Endothelial cell (in vitro differentiated cells): ENCODE data around the gene LSR. TPM values are rescaled to one million over a fixed set of nuclear protein-coding genes. Genes with fewer than 3 reads are reported as not detected.

Experiments
- DNase-seq: peaks from one replicate; pipeline ENCODE4 v3.0.0; 2021; ENCODE audit warnings: low spot score
- H3K27ac Mint-ChIP-seq: one replicate; pipeline ENCODE4 v1.8.0; 2021; ENCODE audit warnings: mixed read lengths, inconsistent platforms; ENCODE audit not compliant: unreplicated experiment
- H3K27me3 Mint-ChIP-seq: one replicate; pipeline ENCODE4 v1.8.0; 2021; ENCODE audit warnings: mild to moderate bottlenecking, moderate library complexity, mixed read lengths, inconsistent platforms; ENCODE audit not compliant: unreplicated experiment
- H3K36me3 Mint-ChIP-seq: one replicate; pipeline ENCODE4 v1.8.0; 2021; ENCODE audit warnings: mild to moderate bottlenecking, low read depth, mixed read lengths, inconsistent platforms; ENCODE audit not compliant: unreplicated experiment
- H3K4me1 Mint-ChIP-seq: one replicate; pipeline ENCODE4 v1.8.0; 2021; ENCODE audit warnings: mild to moderate bottlenecking, mixed read lengths, inconsistent platforms; ENCODE audit not compliant: unreplicated experiment
- H3K4me3 Mint-ChIP-seq: one replicate; pipeline ENCODE4 v1.8.0; 2021; ENCODE audit warnings: mild to moderate bottlenecking, mixed read lengths, inconsistent platforms; ENCODE audit not compliant: unreplicated experiment
- H3K9me3 Mint-ChIP-seq: one replicate; pipeline ENCODE4 v1.8.0; 2021; ENCODE audit warnings: mixed read lengths, inconsistent platforms; ENCODE audit not compliant: unreplicated experiment
- total RNA-seq: library from RNA; stranded (reverse); fragmentation: NEBNext Ultra II Directional; extraction: Animal tissue kit (Norgen Biotek cat#: 25700); gene quantifications from one replicate; pipeline ENCODE4 v1.2.1, GENCODE V29; 2021; ENCODE audit not compliant: unreplicated experiment
- TF ChIP-seq, protein P1 (sequence below): fragments of 200-600 bp; sonication (generic); IDR thresholded peaks from one replicate; pipeline ENCODE4 v1.5.0; 2021; ENCODE audit warnings: antibody characterized with exemption; ENCODE audit not compliant: unreplicated experiment

The LSR gene
- total RNA-seq, 1 donor from 2014 or later = 35.9 TPM

DNA sequence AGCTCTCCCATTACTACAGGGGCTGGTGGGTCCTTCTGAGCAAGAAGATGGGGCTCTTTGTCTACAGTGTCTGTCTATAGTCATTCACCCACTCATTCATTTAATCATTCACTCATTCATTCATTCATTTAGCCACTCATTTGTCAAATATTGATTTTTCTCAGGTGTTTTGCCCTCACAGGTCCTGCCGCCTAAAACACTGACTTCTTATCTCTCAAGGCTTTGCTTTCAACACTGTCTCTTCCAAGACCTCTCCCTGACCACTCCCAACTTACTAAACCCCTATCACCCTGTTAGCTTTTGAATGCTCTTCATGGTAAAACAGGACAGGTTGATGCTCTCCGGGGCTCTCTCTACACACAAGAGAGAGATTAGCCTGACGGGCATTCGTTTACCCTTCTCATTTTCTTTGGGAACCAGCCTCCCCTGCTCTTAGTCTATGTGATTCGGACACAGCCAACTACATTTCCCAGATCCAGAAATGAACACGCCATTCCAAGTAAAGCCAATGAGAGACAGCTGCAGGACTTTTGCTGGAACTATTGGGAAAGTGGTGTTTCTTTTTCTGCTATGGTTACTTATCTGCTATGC is 43.0 kb upstream of the LSR start:
- no peak for DNase-seq
- Mint-ChIP-seq H3K27ac (no peak overlapping the region), H3K36me3 (peaks cover 3% of the 10 kb centered on the region), H3K4me1 (peaks cover 9% of the 10 kb centered on the region), H3K27me3 (peaks cover 5% of the 10 kb centered on the region), H3K9me3 (no peaks in the 10 kb centered on the region), H3K4me3 (no peak overlapping the region)
- TF ChIP-seq, protein P1, sequence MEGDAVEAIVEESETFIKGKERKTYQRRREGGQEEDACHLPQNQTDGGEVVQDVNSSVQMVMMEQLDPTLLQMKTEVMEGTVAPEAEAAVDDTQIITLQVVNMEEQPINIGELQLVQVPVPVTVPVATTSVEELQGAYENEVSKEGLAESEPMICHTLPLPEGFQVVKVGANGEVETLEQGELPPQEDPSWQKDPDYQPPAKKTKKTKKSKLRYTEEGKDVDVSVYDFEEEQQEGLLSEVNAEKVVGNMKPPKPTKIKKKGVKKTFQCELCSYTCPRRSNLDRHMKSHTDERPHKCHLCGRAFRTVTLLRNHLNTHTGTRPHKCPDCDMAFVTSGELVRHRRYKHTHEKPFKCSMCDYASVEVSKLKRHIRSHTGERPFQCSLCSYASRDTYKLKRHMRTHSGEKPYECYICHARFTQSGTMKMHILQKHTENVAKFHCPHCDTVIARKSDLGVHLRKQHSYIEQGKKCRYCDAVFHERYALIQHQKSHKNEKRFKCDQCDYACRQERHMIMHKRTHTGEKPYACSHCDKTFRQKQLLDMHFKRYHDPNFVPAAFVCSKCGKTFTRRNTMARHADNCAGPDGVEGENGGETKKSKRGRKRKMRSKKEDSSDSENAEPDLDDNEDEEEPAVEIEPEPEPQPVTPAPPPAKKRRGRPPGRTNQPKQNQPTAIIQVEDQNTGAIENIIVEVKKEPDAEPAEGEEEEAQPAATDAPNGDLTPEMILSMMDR = no peak

DNA sequence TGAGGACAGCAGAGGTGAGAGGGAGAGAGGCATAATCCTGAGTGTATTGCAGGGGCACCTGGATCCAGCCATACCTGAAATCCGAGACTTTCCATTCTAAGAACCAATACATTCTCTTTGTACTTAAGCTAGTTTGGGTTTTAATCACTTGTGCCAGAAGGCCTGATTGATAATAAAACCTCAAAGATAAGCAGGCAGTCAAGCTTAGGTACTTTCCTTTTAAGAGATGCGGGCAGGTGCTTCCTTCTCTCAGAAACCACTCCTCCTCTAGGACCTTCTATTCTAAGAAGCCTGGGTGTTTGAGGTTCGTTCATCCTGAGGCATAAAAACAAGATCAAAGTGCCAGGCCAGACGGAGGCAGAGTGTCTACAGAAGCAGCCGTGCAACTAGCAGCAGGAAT is 42.4 kb upstream of the LSR start:
- no peak overlapping the region for H3K27ac Mint-ChIP-seq
- no peaks in the 10 kb centered on the region for H3K9me3 Mint-ChIP-seq
- no peak overlapping the region for H3K4me3 Mint-ChIP-seq

GRCh38 chr19:35206855-35207254 is 41.9 kb upstream of the LSR start:
- Mint-ChIP-seq H3K27me3 (peaks cover 6% of the 10 kb centered on the region), H3K4me3 (no peak overlapping the region), H3K27ac (no peak overlapping the region), H3K4me1 (peaks cover 9% of the 10 kb centered on the region), H3K36me3 (peaks cover 3% of the 10 kb centered on the region), H3K9me3 (no peaks in the 10 kb centered on the region)
- DNase-seq = no peak
- TF ChIP-seq, protein P1 = no peak

More for the DNA sequence above, 42.4 kb upstream of the LSR start:
- no peak for DNase-seq
- H3K36me3 Mint-ChIP-seq = peaks cover 3% of the 10 kb centered on the region
- peaks cover 9% of the 10 kb centered on the region for H3K4me1 Mint-ChIP-seq
- peaks cover 5% of the 10 kb centered on the region for H3K27me3 Mint-ChIP-seq
- TF ChIP-seq, protein P1 = no peak

DNA sequence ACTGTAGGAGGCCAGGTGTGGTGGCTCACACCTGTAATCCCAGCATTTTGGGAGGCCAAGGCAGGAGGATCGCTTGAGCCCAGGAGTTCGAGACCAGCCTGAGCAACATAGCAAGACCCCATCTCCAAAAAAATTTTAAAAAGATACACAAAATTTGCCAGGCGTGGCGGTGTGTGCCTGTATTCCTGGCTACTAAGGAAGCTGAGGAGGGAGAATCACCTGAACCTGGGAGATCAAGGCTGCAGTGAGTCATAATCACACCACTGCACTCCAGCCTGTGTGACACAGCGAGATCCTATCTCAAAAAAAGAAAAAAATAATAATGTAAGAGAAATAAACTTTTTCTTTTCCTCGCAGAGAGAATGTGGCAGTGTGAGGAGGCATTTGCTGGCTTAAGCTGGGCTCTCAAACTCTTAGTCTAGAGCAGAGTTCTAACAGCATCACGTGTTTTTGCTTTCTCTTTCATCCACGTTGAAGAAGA is 41.4 kb upstream of the LSR start:
- H3K27me3 Mint-ChIP-seq = peaks cover 6% of the 10 kb centered on the region

DNA sequence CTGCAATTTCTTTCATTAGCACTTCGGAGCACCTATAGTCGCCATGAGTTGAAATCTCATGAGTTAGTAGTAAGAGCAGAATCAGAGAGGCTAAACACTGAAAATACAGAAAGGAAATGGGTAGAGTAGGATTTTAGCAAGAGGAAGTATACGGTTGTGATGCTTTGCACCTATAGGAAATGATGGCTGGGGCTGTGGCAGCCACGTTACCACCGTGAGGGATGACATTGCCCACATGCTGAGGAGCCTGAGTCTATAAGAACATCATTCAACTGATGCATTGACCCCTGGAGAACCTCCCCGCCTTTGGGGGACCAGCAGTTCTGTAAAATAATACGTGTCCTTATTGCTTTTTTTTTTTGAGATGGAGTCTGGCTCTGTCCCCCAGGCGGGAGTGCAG is 40.7 kb upstream of the LSR start:
- H3K4me1 Mint-ChIP-seq = peaks cover 9% of the 10 kb centered on the region
- TF ChIP-seq, protein P1 = no peak
- DNase-seq = no peak
- H3K27me3 Mint-ChIP-seq = peaks cover 6% of the 10 kb centered on the region
- H3K4me3 Mint-ChIP-seq = no peak overlapping the region
- no peak overlapping the region for H3K27ac Mint-ChIP-seq
- no peaks in the 10 kb centered on the region for H3K9me3 Mint-ChIP-seq
- peaks cover 3% of the 10 kb centered on the region for H3K36me3 Mint-ChIP-seq

More for the DNA sequence above, 41.4 kb upstream of the LSR start:
- peaks cover 3% of the 10 kb centered on the region for H3K36me3 Mint-ChIP-seq
- no peak overlapping the region for H3K27ac Mint-ChIP-seq
- TF ChIP-seq, protein P1 = no peak
- peaks cover 9% of the 10 kb centered on the region for H3K4me1 Mint-ChIP-seq
- no peak overlapping the region for H3K4me3 Mint-ChIP-seq
- DNase-seq = no peak
- no peaks in the 10 kb centered on the region for H3K9me3 Mint-ChIP-seq
